Inflammatory macrophage (primary cell): ENCODE results near the gene KIAA0319L.
A peak's percentile ranks its signal among the peaks of the same experiment; 100 is the strongest.

Experiments
- DNase-seq, 2 donors: peaks; one replicate each; pipeline ENCODE4 v3.0.0-alpha.2; 2020 to 2022

The KIAA0319L gene

DNA sequence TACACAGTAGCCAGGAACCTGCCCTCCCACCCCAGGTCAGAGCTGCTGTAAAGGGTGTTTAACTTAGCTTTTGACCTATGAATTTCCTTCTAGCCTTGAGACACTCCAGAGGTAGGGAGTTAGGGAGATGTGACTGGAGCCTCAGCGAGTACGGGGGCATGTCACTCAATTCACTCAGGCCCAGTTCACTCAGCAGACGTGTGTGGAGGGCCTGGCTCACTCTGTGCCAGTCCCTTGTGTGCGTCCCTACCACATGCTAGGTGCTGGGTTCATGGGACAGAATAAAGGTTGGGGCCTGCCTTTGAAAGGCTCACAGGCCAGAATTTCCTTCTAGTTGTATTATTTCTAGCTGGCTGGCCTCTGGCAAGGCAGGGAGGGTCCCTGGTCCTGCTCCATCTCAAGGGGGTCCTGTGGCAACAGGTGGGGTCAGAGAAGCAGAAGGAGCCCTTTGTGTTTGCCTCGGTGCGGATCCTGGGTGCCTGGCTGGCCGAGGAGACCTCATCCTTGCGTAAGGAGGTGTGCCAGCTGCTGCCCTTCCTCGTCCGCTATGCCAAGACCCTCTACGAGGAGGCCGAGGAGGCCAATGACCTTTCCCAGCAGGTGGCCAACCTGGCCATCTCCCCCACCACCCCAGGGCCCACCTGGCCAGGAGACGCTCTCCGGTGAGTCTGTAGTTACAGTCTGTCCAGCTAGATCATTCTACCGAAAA is 4.9 kb upstream of the KIAA0319L start:
- DNase-seq = no peak

DNA sequence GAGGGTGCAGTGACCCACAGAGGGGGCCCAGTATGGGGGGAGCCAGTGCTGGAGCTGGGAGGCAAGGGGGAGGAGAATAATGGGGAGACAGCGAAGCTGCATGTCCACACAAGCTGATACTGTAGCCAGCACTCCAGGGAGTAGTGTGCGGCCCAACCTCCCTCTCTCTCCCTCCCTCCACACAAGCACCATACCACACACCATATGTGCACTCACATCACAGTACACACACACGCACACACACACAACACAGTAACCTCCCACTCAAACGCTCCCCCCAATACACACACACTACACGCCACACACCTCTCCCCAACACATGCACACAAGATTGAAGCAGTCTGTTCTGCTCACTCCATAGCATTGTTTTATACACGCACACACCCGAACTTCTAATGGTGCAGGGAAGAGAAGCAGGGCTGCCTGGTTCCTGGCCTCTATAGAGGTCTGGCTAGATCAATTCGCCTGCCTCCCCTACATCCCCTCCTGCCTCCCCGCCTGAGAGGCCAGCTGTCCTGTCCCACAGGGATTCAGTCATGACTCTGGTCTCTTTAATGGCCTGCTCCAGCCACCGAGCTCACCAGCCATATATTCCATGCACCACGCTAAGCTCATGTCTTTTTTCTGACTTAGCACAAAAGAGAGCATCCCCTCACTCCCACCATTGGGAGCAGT is 4.2 kb upstream of the KIAA0319L start:
- DNase-seq = no peak

DNA sequence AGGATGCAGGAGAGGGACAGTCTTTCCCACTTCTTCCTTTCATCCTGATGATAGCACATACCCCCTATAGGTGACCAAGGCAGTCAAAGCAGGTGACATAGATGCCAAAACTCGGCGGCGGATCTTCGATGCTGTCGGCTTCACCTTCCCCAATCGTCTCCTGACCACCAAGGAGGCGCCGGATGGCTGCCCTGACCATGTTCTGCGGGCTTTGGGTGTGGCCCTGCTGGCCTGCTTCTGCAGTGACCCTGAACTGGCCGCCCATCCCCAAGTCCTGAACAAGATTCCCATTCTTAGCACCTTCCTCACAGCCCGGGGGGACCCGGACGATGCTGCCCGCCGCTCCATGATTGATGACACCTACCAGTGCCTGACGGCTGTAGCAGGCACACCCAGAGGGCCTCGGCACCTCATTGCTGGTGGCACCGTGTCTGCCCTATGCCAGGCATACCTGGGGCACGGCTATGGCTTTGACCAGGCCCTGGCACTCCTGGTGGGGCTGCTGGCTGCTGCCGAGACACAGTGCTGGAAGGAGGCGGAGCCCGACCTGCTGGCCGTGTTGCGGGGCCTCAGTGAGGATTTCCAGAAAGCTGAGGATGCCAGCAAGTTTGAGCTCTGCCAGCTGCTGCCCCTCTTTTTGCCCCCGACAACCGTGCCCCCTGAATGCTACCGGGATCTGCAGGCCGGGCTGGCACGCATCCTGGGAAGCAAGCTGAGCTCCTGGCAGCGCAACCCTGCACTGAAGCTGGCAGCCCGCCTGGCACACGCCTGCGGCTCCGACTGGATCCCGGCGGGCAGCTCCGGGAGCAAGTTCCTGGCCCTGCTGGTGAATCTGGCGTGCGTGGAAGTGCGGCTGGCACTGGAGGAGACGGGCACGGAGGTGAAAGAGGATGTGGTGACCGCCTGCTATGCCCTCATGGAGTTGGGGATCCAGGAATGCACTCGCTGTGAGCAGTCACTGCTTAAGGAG is 3.3 kb upstream of the KIAA0319L start:
- DNase-seq = no peak

GRCh38 chr1:35559317-35559944 is 2.2 kb upstream of the KIAA0319L start:
- no peak for DNase-seq

DNA sequence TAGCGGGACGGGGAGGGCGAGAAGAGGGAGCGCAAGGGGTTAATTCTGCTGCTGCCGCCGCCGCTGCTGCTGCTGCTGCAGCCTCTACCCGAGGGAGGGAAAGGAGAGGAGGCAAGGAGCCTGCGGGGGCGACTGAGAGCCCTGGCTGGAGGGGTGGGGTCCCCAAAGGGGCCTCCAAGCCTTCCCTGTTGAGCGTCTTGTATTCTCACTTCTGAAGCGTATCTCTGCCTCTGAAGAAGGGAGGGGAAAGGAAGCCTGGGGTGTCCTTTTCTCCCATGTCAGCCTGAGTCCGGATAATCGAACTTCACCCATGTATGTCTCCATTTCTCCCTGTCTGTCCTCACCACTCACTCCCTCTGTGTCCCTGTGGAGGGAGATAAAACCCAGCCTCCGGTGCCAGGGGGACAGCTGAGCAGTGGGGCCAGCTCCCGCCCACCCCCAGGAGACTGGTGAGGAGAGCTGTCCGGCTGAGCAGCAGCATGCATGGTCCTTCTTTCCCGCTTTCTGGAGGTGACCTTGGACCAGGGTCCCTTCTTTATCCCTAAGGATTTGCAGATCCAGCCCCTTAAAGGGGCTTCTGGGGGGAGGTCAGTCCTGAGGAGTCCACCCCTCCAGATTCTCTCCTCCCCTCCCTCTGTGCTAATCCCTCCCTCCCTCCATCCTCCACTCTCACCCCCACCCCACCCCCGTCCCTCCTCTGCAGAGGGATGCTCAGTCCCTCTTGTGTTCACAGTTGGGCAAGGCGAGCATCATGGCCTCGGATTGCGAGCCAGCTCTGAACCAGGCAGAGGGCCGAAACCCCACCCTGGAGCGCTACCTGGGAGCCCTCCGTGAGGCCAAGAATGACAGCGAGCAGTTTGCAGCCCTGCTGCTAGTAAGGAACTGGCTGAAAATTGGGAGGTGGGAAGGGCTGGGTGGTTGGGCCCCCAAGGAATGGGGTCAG is 1.4 kb upstream of the KIAA0319L start:
- no peak for DNase-seq

DNA sequence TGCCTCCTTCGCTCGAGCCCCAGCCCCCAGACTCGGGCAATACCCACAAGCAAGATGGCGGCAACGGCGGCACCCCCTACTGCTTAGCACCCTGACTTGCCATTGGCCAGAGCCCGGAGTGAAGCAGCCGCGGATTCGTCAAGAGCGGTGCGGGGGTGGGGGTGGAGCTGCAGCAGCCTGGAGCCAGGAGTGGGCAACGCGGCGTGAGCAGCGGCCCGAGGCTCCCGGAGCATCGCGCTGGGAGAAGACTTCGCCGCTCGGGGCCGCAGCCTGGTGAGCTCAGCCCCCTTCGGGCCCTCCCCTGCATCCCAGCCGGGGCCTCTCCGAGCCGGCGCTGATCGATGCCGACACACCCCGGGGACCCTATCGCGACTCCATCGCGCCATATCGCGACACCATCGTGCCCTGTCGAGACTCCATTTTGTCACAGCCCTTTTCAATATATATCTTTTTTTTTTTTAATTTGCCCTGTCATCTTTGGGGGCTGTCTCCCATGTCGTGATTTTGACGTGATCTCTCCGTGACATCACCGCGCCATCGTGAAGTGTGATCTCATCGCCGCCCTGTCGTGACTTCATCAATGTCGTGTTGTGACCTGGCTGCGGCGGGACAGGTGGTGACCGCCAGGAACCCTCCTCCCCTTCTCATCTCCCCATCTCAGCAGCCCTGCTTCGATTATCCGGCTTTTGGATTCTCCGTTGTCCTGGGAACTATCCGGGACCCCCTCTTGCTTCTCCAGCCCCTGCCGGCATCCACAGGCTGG is 589 bp upstream of the KIAA0319L start, which contains the start of gene NCDN:
Gene NCDN (plus strand): TSS at position 189 of the 763 bp plus-strand sequence. CDS start 392 bp downstream, at position 581.
- peak; percentile 96 to 98 for DNase-seq

DNA sequence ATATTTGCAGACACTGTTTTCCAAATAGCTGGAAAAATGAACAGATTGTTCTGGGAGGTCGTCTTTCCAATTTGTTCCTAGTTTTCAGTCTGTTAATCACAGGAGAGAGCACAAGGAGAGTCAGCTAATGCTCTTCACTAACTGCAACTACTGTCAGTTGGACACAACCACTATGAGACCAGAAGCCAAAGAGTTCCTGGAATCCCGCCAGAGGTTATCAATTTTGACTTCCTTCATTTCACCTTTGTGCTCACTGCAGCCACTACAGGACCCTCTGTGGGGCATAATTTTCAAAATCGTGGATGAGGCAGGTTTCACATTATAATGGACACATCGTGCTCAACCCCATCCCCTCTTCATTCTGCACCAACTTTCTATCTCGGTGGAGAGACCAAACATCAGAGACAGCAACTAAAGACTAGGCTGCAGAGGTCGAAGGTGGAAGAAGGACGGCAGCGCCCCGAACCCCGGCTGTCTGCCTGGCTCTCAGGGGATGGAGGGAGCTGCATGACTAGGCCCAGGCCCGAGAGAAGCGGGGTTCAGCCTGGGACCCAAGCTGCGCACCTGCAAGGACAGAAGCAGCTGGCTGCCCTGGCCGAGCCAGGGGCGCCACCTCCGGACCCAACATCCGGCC is 602 bp downstream of the KIAA0319L start:
- DNase-seq = no peak

DNA sequence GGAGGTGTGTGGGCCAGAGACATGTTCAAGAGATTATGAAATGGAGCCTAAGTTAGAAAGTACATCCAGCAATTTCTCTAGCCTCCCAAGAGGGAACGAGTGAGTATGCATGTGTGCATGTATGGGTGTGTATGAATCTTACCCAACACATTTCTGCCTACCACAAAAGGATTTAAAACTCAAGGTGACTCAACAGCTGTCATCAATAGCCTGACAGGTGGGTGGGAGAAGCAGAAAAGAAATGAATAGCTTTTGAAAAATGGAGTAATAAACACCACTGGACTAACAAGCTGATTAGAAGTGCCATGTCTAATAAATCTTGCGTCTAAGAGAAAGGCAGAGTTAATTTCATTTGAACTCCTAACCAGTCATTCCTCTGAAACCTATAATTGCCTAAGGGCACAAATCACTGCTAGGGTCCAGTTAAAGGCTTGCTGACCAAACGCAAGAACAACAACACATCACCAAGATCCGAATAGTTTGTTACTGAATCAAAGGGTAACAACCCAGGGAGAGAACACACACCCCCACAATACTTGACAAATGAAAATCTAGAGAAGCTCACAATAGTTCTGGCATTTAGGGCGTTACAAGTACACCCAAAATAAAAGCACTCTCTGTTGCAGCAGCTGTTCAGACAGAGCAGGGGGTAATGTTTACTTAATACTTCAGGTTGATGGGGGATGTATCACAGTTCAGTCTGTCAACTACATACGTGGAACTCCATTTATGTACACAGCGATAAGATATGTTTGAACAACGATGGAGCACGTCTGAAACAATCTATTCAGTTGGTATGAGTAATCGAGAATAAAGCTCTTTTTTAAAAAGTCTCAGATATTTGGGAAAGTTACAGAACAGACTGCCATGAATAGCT is 1.4 kb downstream of the KIAA0319L start:
- DNase-seq = no peak

GRCh38 chr1:35555212-35555584 is 2.0 kb downstream of the KIAA0319L start:
- DNase-seq = no peak

GRCh38 chr1:35554266-35555211 is 2.7 kb downstream of the KIAA0319L start:
- DNase-seq = no peak

- no peak for DNase-seq
These were observed 3.4 kb downstream of the KIAA0319L start for GRCh38 chr1:35553851-35554250.

DNA sequence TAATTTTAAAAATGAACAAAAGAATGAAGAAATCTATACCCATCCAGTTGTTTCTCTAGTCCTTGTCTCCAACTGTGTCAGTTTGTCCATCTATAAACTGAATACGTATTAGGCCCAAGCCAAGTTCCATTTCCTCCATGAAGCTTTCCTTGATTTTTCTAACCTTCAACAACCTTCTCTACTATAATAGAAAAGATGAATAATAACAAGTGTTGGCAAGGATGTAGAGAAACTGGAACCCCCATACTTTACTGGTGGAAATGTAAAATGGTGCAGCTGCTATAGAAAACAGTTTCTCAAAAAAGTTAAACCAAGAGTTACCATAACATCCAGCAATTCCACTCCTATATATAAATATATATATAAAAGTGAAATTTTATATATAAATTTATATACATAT is 10.6 kb downstream of the KIAA0319L start:
- DNase-seq = no peak

GRCh38 chr1:35544976-35545375 is 12.2 kb downstream of the KIAA0319L start:
- peak; percentile 44 to 53 for DNase-seq

DNA sequence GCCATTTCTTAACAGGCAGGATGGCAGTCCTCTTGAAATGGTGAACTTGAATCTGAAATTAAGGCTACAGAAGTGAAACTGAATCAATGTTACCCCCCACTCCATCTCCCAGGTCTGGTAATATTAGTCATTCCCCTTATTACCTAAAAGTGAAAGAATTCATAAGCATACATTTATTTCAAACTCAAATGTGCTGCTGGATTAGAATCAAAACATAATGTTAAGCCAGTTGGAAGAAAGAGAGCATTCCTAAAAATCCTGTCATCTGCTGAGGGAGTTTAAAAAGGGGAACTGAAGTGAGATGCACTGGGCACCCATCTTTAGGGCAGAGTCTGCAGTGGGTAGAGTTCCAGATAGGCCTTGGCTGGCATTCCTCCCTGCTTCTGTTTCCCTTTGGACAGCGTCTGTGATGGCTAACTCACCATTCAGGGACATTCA is 17.4 kb downstream of the KIAA0319L start:
- no peak for DNase-seq

DNA sequence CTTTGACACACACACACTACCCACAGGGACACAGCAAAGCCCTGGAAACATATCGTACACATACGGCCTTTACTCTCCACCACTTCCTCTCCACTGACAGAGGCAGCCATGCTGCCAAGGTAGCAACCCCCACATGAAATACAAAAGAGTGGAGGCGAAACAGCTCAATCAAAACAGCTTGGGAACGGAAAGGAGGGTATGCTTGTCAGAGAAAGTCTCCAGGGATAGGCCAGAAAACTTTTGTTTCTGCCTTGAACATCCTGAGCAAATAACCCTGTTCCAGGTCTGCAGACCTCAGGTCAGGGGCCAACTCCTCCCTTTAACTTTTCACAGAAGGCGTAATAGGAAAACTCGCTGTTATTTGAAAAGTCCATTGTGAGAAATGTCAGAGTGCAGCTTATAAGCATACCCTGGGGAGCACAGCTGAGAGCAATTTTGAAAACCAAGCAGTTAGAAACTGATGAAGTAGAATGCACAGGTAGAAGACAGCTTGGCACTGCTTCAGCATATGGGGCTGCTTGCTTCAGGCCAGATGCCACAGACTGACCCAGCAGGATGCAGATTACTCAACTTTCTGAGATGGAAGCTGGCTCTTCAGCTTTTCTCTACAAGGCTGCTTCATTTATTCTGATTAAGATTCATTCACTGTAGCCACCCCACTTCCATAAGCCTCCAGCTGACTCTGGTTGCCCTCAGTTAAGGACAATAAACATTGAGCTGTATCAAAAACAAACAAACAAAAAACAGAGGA is 18.0 kb downstream of the KIAA0319L start:
- no peak for DNase-seq

DNA sequence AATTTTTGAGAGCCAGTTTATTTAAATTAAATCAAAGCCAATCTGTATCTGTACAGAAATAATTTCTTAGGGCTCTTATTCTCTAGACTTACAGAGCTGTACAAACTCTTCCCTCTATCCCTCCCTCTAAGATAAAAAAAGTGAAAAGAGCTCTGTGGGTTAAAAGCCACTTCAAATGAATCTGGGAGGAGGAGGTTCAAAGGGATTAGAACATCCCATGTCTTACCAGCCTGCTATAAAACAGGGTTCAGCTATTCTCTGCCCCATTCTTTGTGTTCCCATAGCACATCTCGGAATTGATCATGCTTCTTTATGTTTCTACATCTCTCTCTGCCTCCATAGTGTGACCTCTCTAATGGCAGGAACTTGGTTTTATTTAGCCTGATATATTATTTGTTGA is 19.4 kb downstream of the KIAA0319L start:
- DNase-seq = no peak

GRCh38 chr1:35536556-35537162 is 20.5 kb downstream of the KIAA0319L start:
- no peak for DNase-seq
